ENCODE data around the gene DAZ1.
"Not testable (repeated sequence)": the region's sequence is repeated elsewhere in the genome, so short reads cannot be mapped to it uniquely, and the experiment has no call there.

DNA sequence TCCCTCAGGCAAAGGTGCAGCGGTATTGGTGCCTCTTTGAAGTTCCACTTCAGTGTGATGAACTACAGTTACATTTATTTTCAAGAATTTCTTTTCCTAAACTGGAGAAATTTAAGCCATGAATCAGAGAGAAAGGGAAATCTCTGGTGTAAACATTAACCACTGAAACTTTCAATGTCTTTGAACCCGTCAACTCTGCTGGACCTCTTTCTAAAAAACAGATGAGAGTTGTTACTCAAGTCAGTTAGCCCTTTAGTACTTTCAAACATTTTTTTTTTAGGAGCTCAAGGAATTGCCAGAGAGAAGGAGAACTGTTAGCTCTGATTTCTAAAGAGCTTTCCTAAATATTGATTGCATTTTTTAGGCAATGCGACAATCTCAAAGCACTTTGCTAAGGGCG lies 8.6 kb upstream of the DAZ1 start:
- TF ChIP-seq, protein P1, sequence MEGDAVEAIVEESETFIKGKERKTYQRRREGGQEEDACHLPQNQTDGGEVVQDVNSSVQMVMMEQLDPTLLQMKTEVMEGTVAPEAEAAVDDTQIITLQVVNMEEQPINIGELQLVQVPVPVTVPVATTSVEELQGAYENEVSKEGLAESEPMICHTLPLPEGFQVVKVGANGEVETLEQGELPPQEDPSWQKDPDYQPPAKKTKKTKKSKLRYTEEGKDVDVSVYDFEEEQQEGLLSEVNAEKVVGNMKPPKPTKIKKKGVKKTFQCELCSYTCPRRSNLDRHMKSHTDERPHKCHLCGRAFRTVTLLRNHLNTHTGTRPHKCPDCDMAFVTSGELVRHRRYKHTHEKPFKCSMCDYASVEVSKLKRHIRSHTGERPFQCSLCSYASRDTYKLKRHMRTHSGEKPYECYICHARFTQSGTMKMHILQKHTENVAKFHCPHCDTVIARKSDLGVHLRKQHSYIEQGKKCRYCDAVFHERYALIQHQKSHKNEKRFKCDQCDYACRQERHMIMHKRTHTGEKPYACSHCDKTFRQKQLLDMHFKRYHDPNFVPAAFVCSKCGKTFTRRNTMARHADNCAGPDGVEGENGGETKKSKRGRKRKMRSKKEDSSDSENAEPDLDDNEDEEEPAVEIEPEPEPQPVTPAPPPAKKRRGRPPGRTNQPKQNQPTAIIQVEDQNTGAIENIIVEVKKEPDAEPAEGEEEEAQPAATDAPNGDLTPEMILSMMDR (IDR thresholded peaks at IDR 0.05; ENCODE audit: insufficient read depth, low read depth, low read length) = not testable (repeated sequence)
- not testable (repeated sequence) for TF ChIP-seq EZH2 (IDR thresholded peaks at IDR 0.05; ENCODE audit: insufficient read depth, low read length)
